GM23338 (cell line): ENCODE results near the gene TNFRSF1A.
"Not testable (repeated sequence)": the region's sequence is repeated elsewhere in the genome, so short reads cannot be mapped to it uniquely, and the experiment has no call there.

Experiments used
- CREB1 ChIP-seq: fragments of 250-450 bp; sonication (Bioruptor Pico); IDR thresholded peaks from 2 replicates; pipeline ENCODE4 v1.5.0; 2020; ENCODE audit warnings: low read depth, mild to moderate bottlenecking, moderate library complexity
- CTCF ChIP-seq, 2 experiments: fragments of 200-600 bp in 1 of 2; sonication (generic) in 1 of 2; conservative IDR thresholded peaks; 2 replicates each; pipeline versions ENCODE4 v1.5.1 to v1.6.1; 2016 to 2017; ENCODE audit warnings: antibody characterized with exemption in 2 of 2, low read depth in 2 of 2, mild to moderate bottlenecking in 2 of 2, moderate library complexity in 1 of 2
- ETS1 ChIP-seq: IDR thresholded peaks from 2 replicates; pipeline ENCODE4 v1.6.1; 2016; ENCODE audit warnings: antibody characterized with exemption
- EZH2 ChIP-seq: fragments of 200-600 bp; sonication (generic); IDR thresholded peaks from one replicate; pipeline ENCODE4 v1.8.0; 2017; ENCODE audit warnings: antibody characterized with exemption, mild to moderate bottlenecking, low read depth; ENCODE audit not compliant: unreplicated experiment
- EZH2phosphoT487 ChIP-seq: fragments of 200-600 bp; sonication (generic); IDR thresholded peaks from one replicate; pipeline ENCODE4 v1.8.1; 2018; ENCODE audit warnings: antibody characterized with exemption; ENCODE audit not compliant: unreplicated experiment
- POLR2AphosphoS5 ChIP-seq: IDR thresholded peaks from 2 replicates; pipeline ENCODE4 v1.6.1; 2016; ENCODE audit warnings: antibody characterized with exemption, low read depth
- REST ChIP-seq: IDR thresholded peaks from one replicate; pipeline ENCODE4 v1.6.1; 2018; ENCODE audit warnings: antibody characterized with exemption; ENCODE audit not compliant: unreplicated experiment
- STAT1 ChIP-seq: IDR thresholded peaks from one replicate; pipeline ENCODE4 v1.6.1; 2016; ENCODE audit warnings: antibody characterized with exemption; ENCODE audit not compliant: unreplicated experiment
- ZNF114 ChIP-seq: fragments of 250-450 bp; sonication (Bioruptor Pico); IDR thresholded peaks from 2 replicates; pipeline ENCODE4 v1.5.0; 2020; ENCODE audit warnings: mild to moderate bottlenecking, moderate library complexity
- ZNF331 ChIP-seq: fragments of 250-450 bp; sonication (Bioruptor Pico); IDR thresholded peaks from 2 replicates; pipeline ENCODE4 v1.5.0; 2020; ENCODE audit warnings: low read depth, mild to moderate bottlenecking, moderate library complexity

GRCh38 chr12:6289081-6289480 lies 52.8 kb downstream of the TNFRSF1A start:
- not testable (repeated sequence) for TF ChIP-seq CTCF (conservative IDR thresholded peaks at IDR 0.05; ENCODE audit: low read depth in 2 of 2); POLR2AphosphoS5; EZH2phosphoT487; ZNF331 (CRISPR knock-in tag); EZH2; STAT1; REST; CREB1 (CRISPR knock-in tag); ETS1; ZNF114
